Breast epithelium (tissue), 3 donors: Measurements from ENCODE around the gene EIF2B5.

Source experiments
- POLR2A ChIP-seq: fragments of 450-650 bp; IDR thresholded peaks from one replicate; pipeline ENCODE4 v1.6.1; 2016; ENCODE audit warnings: antibody characterized with exemption, mild to moderate bottlenecking, moderate library complexity
- TF ChIP-seq, protein P1 (sequence below), 3 donors: fragments of 450-650 bp; IDR thresholded peaks; one replicate each; pipeline ENCODE4 v1.5.1; 2016 to 2017; ENCODE audit warnings: antibody characterized with exemption in 3 of 3, mild to moderate bottlenecking in 3 of 3, moderate library complexity in 3 of 3

DNA sequence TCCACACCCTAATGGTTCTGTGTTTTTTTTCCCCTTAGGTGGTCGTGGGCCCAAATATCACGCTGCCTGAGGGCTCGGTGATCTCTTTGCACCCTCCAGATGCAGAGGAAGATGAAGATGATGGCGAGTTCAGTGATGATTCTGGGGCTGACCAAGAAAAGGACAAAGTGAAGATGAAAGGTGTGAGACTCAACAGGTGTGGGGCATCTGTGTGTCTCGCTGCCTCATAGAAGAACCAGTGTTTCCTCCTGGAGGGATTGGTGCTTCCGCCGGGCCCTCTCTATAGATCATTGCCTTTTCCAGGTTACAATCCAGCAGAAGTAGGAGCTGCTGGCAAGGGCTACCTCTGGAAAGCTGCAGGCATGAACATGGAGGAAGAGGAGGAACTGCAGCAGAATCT, 7.0 kb downstream of the EIF2B5 start:
- TF ChIP-seq, protein P1, sequence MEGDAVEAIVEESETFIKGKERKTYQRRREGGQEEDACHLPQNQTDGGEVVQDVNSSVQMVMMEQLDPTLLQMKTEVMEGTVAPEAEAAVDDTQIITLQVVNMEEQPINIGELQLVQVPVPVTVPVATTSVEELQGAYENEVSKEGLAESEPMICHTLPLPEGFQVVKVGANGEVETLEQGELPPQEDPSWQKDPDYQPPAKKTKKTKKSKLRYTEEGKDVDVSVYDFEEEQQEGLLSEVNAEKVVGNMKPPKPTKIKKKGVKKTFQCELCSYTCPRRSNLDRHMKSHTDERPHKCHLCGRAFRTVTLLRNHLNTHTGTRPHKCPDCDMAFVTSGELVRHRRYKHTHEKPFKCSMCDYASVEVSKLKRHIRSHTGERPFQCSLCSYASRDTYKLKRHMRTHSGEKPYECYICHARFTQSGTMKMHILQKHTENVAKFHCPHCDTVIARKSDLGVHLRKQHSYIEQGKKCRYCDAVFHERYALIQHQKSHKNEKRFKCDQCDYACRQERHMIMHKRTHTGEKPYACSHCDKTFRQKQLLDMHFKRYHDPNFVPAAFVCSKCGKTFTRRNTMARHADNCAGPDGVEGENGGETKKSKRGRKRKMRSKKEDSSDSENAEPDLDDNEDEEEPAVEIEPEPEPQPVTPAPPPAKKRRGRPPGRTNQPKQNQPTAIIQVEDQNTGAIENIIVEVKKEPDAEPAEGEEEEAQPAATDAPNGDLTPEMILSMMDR (IDR thresholded peaks at IDR 0.05): no peak
- no peak for TF ChIP-seq POLR2A
